HCT116 (cell line): ENCODE data around the gene SEMA3G.

Experiments used
- ATF3 ChIP-seq: IDR thresholded peaks from 2 replicates; pipeline ENCODE4 v1.6.1; 2012
- CEBPB ChIP-seq: IDR thresholded peaks from 2 replicates; pipeline ENCODE4 v1.6.1; 2012; ENCODE audit warnings: low read depth
- CTCF ChIP-seq, 3 experiments: fragments of 200-600 bp in 1 of 3; sonication (generic) in 1 of 3; IDR thresholded peaks in 2 of 3; conservative IDR thresholded peaks in 1 of 3; 2 replicates each; pipeline ENCODE4 v1.5.1; 2012 to 2017; ENCODE audit warnings: low read depth in 2 of 3, low read length in 2 of 3, antibody characterized with exemption in 1 of 3, borderline replicate concordance in 1 of 3, control low read depth in 1 of 3, mild to moderate bottlenecking in 1 of 3, mixed read lengths in 1 of 3, mixed run types in 1 of 3, moderate library complexity in 1 of 3; ENCODE audit not compliant: insufficient read depth in 1 of 3
- EGR1 ChIP-seq: IDR thresholded peaks from 2 replicates; pipeline ENCODE4 v1.6.1; 2012; ENCODE audit warnings: low read depth
- EZH2 ChIP-seq: fragments of 200-600 bp; sonication (generic); IDR thresholded peaks from 2 replicates; pipeline ENCODE4 v1.6.1; 2017; ENCODE audit warnings: antibody characterized with exemption, mixed run types
- EZH2phosphoT487 ChIP-seq: fragments of 200-600 bp; IDR thresholded peaks from 2 replicates; pipeline ENCODE4 v1.6.1; 2018; ENCODE audit warnings: antibody characterized with exemption, borderline replicate concordance
- JUND ChIP-seq: IDR thresholded peaks from 2 replicates; pipeline ENCODE4 v1.6.1; 2012
- MAX ChIP-seq: IDR thresholded peaks from 2 replicates; pipeline ENCODE4 v1.6.1; 2012
- POLR2A ChIP-seq: IDR thresholded peaks from 2 replicates; pipeline ENCODE4 v1.7.0; 2011; ENCODE audit warnings: borderline replicate concordance; ENCODE audit not compliant: insufficient read depth, insufficient read length; ENCODE audit errors: extremely low read depth
- POLR2AphosphoS5 ChIP-seq: IDR thresholded peaks from 2 replicates; pipeline ENCODE4 v1.6.1; 2011; ENCODE audit warnings: mild to moderate bottlenecking, low read depth, low read length, moderate library complexity
- RAD21 ChIP-seq: IDR thresholded peaks from 2 replicates; pipeline ENCODE4 v1.6.1; 2012; ENCODE audit warnings: low read depth, mild to moderate bottlenecking
- SP1 ChIP-seq: IDR thresholded peaks from 2 replicates; pipeline ENCODE4 v1.6.1; 2012; ENCODE audit warnings: low read depth
- YY1 ChIP-seq: IDR thresholded peaks from 2 replicates; pipeline ENCODE4 v1.6.1; 2011; ENCODE audit warnings: low read length, low read depth, moderate library complexity, mild to moderate bottlenecking; ENCODE audit not compliant: insufficient replicate concordance; ENCODE audit errors: extremely low read depth
- ZFX ChIP-seq: fragments of 450-650 bp; IDR thresholded peaks from 2 replicates; pipeline ENCODE4 v1.6.1; 2017

GRCh38 chr3:52430416-52430810 is 14.5 kb downstream of the SEMA3G start:
- no peak for TF ChIP-seq YY1
- no peak for TF ChIP-seq CTCF (IDR thresholded peaks at IDR 0.05 in 2 of 3, conservative IDR thresholded peaks at IDR 0.05 in 1 of 3; ENCODE audit: borderline replicate concordance in 1 of 3, insufficient read depth in 1 of 3, low read depth in 2 of 3, low read length in 2 of 3)
- no peak for TF ChIP-seq CEBPB
- no peak for TF ChIP-seq POLR2A
- no peak for TF ChIP-seq JUND
- no peak for TF ChIP-seq EZH2
- no peak for TF ChIP-seq ZFX
- no peak for TF ChIP-seq ATF3
- no peak for TF ChIP-seq EGR1
- TF ChIP-seq EZH2phosphoT487, result no peak
- no peak for TF ChIP-seq SP1
- TF ChIP-seq RAD21, result no peak
- TF ChIP-seq MAX, result no peak
- no peak for TF ChIP-seq POLR2AphosphoS5
